ENCODE measurements around the gene FKBP6.

GRCh38 chr7:73351447-73352167 lies 23.6 kb downstream of the FKBP6 start:
- TF ChIP-seq POLR2AphosphoS5 (IDR thresholded peaks at IDR 0.05; ENCODE audit: low read depth, low read length) (no peak), POLR2A (IDR thresholded peaks at IDR 0.05; ENCODE audit: low read depth, low read length) (no peak), TAF1 (IDR thresholded peaks at IDR 0.05; ENCODE audit: low read depth, low read length) (no peak), POU2F2 (IDR thresholded peaks at IDR 0.05; ENCODE audit: low read depth, low read length) (no peak)

Measured in GM12891 (cell line).